OCI-LY7 (cell line): Measurements from ENCODE around the gene C10orf90.

Experiments
- CTCF ChIP-seq: fragments of 200-600 bp; sonication (generic); conservative IDR thresholded peaks from 2 replicates; pipeline ENCODE4 v1.5.1; 2014; ENCODE audit warnings: mild to moderate bottlenecking, antibody characterized with exemption, low read length, moderate library complexity, mixed read lengths
- EZH2phosphoT487 ChIP-seq: fragments of 200-600 bp; sonication (generic); IDR thresholded peaks from 2 replicates; pipeline ENCODE4 v1.6.1; 2018; ENCODE audit warnings: low read depth, borderline replicate concordance, mild to moderate bottlenecking, mixed run types, antibody characterized with exemption, low read length, moderate library complexity, mixed read lengths

GRCh38 chr10:126597211-126597610, 73.3 kb downstream of the C10orf90 start:
- TF ChIP-seq CTCF: no peak
- TF ChIP-seq EZH2phosphoT487: no peak
